RWPE2 (cell line): ENCODE results near the gene ATR.
"Not testable (repeated sequence)": the region's sequence is repeated elsewhere in the genome, so short reads cannot be mapped to it uniquely, and the experiment has no call there.

Experiments used
- ATAC-seq: fragments of 200-7000 bp; cut with Tn5 transposase; 3 replicates; pipeline ENCODE4 v1.9.1; 2021; ENCODE audit warnings: low read depth
- DNase-seq: peaks from one replicate; pipeline ENCODE4 v3.0.0-alpha.2; 2020; ENCODE audit warnings: low spot score
- H3K27ac ChIP-seq: fragments of 450-650 bp; 2 replicates; pipeline ENCODE4 v1.5.1; 2017; ENCODE audit warnings: mild to moderate bottlenecking; ENCODE audit not compliant: poor library complexity, severe bottlenecking
- H3K27me3 ChIP-seq: fragments of 250-450 bp; sonication (Bioruptor Pico); 2 replicates; pipeline ENCODE4 v1.5.1; 2021; ENCODE audit warnings: mild to moderate bottlenecking, moderate library complexity; ENCODE audit not compliant: insufficient read depth, poor library complexity, severe bottlenecking
- H3K36me3 ChIP-seq: fragments of 250-450 bp; sonication (Bioruptor Pico); 2 replicates; pipeline ENCODE4 v1.5.1; 2020; ENCODE audit warnings: low read depth, mild to moderate bottlenecking, moderate library complexity
- H3K4me1 ChIP-seq: fragments of 250-450 bp; sonication (Bioruptor Pico); 2 replicates; pipeline ENCODE4 v1.5.1; 2021; ENCODE audit warnings: mild to moderate bottlenecking, moderate library complexity; ENCODE audit not compliant: insufficient read depth, poor library complexity, severe bottlenecking
- H3K4me3 ChIP-seq: fragments of 250-450 bp; sonication (Bioruptor Pico); 2 replicates; pipeline ENCODE4 v1.5.1; 2021; ENCODE audit warnings: mild to moderate bottlenecking, moderate library complexity; ENCODE audit not compliant: severe bottlenecking
- H3K9me3 ChIP-seq: fragments of 250-450 bp; sonication (Bioruptor Pico); 2 replicates; pipeline ENCODE4 v1.5.1; 2021; ENCODE audit warnings: mild to moderate bottlenecking, moderate library complexity; ENCODE audit not compliant: severe bottlenecking
- CTCF ChIP-seq: fragments of 450-650 bp; IDR thresholded peaks from one replicate; pipeline ENCODE4 v1.5.1; 2017; ENCODE audit warnings: mild to moderate bottlenecking, moderate library complexity; ENCODE audit not compliant: poor library complexity, severe bottlenecking

ATR gene

DNA sequence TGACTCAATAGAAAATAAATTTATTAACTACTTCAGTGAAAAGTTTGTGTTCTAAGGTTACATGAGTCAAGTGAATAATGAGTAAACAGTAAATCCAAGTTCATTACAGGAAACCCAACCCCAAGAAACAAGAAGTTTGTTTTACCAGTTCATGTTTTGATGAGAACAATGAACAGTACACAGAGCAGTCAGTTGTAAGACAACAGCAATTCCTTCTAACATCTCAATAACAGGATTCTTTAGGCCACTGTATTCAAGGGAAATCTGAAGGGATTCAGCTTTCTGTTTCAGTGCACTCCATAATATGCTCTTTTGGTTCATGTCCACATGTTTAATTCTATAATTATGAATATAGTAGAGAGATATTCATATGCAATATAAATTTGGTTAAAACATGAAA is 18.4 kb downstream of the ATR start:
- H3K27ac ChIP-seq = no peak overlapping the region
- ATAC-seq (no peak), DNase-seq (no peak)
- no peaks in the 10 kb centered on the region for H3K4me1 ChIP-seq
- no peaks in the 10 kb centered on the region for H3K27me3 ChIP-seq
- no peak for TF ChIP-seq CTCF
- H3K36me3 ChIP-seq = peaks cover 87% of the 10 kb centered on the region
- no peaks in the 10 kb centered on the region for H3K9me3 ChIP-seq
- no peak overlapping the region for H3K4me3 ChIP-seq

DNA sequence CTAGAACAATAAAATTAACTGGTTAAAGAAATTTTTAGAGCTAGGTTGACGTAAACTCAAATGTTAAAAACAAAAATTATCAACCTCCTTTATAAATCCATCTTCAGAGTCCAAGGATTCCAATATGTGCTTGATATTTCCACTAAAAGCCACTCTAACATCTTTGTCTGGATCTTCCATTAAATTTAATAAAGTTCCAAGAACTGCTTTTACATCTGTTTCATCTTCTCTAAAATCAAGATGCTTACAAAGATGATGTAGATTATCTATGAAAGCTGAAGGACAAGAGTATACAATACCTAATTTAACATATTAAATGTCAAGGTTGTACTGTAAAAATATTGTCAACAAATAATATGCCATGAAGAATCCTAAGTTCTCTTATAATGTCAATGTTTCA is 24.8 kb downstream of the ATR start:
- ATAC-seq (no peak), DNase-seq (no peak)
- Histone ChIP-seq H3K4me1 (no peaks in the 10 kb centered on the region), H3K4me3 (no peak overlapping the region), H3K36me3 (peaks cover 95% of the 10 kb centered on the region), H3K27ac (no peak overlapping the region), H3K27me3 (no peaks in the 10 kb centered on the region), H3K9me3 (no peaks in the 10 kb centered on the region)
- no peak for TF ChIP-seq CTCF

DNA sequence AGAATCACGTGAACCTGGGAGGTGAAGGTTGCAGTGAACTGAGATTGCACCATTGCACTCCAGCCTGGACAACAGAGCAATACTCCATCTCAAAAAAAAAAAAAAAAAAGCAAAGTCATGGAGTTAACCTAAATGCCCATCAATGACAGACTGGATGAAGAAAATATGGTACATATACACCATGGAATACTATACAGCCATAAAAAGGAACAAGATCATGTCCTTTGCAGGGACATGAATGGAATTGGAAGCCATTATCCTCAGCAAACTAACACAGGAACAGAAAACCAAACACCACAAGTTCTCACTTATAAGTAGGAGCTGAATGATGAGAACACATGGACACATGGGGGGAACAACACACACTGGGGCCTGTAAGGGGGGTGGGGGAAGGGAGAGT is 26.0 kb downstream of the ATR start:
- not testable (repeated sequence) for H3K27ac ChIP-seq, DNase-seq, ATAC-seq, H3K4me3 ChIP-seq, H3K27me3 ChIP-seq, H3K9me3 ChIP-seq, H3K4me1 ChIP-seq
- peaks cover 91% of the 10 kb centered on the region for H3K36me3 ChIP-seq

GRCh38 chr3:142549986-142550385 is 28.5 kb downstream of the ATR start:
- H3K4me3 ChIP-seq = no peak overlapping the region
- no peaks in the 10 kb centered on the region for H3K4me1 ChIP-seq
- H3K9me3 ChIP-seq = no peaks in the 10 kb centered on the region
- H3K36me3 ChIP-seq = peaks cover 80% of the 10 kb centered on the region
- no peaks in the 10 kb centered on the region for H3K27me3 ChIP-seq
- TF ChIP-seq CTCF = no peak
- ATAC-seq (no peak), DNase-seq (no peak)
- H3K27ac ChIP-seq = no peak overlapping the region

DNA sequence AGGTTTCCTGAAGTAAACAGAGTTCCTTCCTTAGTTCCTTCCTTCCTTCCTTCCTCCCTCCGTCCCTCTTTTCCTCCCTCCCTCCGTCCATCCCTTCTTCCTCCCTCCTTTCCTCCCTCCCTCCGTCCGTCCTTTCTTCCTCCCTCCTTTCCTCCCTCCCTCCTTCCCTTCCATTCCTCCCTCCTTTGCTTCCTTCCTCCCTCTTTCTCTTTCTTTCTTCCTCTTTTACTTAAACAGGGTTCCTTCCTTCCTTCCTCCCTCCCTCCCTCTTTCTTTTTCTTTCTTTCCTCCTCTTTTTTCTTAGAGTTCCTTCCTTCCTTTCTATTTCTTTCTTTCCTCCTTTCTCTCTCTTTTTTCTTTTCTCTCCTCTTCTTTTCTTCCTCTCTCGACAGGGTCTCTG is 35.2 kb downstream of the ATR start:
- H3K4me1 ChIP-seq = no peaks in the 10 kb centered on the region
- peaks cover 58% of the 10 kb centered on the region for H3K36me3 ChIP-seq
- no peak for TF ChIP-seq CTCF
- H3K9me3 ChIP-seq = no peaks in the 10 kb centered on the region
- ATAC-seq = no peak
- DNase-seq = no peak
- H3K27ac ChIP-seq = no peak overlapping the region
- H3K27me3 ChIP-seq = no peaks in the 10 kb centered on the region
- H3K4me3 ChIP-seq = no peak overlapping the region
